ENCODE measurements around the gene AMIGO2.

AMIGO2 gene

DNA sequence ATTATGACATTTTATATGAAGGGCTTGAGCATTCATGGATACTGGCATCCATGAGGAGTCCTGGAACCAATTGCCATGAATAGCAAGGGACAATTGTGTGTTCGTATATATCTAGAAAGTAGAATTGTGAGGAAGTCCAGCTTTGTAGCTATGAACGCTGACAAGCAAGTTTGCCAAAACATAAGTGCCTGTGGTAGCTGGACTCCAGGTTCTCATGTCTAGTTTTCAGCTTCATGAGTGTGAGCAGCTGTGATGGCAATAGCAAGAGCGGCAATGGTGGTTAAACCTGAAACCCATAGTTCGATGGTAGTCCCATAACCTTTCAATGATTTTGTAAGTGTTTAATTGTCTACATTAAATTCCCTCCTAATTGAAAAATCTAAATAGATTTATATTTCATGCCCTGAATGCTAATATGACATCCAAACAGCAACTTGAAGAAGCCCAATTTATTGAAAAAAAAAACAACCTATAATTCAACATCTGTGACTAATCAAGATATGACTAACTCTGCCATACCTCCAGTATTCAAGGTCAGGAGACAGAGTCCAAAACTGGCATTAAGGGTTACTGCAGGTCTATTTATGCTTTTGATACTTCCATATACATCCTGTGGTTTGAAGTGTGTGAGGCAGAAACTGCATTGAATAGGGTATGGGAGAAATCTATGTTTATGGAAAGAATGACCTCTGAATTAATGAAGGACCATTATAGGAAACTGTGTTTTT, 50.6 kb downstream of the AMIGO2 start:
- H3K27ac Mint-ChIP-seq, result no peak overlapping the region
- TF ChIP-seq, protein P1, sequence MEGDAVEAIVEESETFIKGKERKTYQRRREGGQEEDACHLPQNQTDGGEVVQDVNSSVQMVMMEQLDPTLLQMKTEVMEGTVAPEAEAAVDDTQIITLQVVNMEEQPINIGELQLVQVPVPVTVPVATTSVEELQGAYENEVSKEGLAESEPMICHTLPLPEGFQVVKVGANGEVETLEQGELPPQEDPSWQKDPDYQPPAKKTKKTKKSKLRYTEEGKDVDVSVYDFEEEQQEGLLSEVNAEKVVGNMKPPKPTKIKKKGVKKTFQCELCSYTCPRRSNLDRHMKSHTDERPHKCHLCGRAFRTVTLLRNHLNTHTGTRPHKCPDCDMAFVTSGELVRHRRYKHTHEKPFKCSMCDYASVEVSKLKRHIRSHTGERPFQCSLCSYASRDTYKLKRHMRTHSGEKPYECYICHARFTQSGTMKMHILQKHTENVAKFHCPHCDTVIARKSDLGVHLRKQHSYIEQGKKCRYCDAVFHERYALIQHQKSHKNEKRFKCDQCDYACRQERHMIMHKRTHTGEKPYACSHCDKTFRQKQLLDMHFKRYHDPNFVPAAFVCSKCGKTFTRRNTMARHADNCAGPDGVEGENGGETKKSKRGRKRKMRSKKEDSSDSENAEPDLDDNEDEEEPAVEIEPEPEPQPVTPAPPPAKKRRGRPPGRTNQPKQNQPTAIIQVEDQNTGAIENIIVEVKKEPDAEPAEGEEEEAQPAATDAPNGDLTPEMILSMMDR (IDR thresholded peaks at IDR 0.05; ENCODE audit: unreplicated experiment in 3 of 3), result no peak
- H3K27me3 Mint-ChIP-seq (ENCODE audit: low read depth), result peaks cover 4% of the 10 kb centered on the region
- no peaks in the 10 kb centered on the region for H3K36me3 Mint-ChIP-seq (ENCODE audit: low read depth)
- H3K4me3 Mint-ChIP-seq, result no peak overlapping the region
- H3K9me3 Mint-ChIP-seq, result no peaks in the 10 kb centered on the region
- H3K4me1 Mint-ChIP-seq, result peaks cover 12% of the 10 kb centered on the region

DNA sequence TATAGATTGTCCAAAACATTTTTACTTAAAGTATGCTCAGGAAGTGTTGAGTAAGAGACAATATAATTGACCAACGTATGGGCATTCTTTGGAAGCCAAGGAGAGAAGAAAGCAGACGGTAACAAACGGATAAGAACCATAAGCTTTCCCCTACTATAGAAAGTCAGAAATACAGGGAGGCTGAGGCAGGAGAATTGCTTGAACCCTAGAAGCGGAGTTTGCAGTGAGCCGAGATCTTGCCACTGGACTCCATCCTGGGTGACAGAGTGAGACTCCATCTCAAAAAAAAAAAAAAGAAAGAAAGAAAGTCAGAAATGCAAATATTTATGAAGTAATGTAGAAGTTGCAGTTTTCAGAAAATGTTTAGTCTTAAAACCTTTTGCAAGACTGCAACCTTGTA, 51.6 kb downstream of the AMIGO2 start:
- Mint-ChIP-seq H3K27me3 (ENCODE audit: low read depth) (peaks cover 4% of the 10 kb centered on the region), H3K4me3 (no peak overlapping the region), H3K27ac (no peak overlapping the region), H3K36me3 (ENCODE audit: low read depth) (no peaks in the 10 kb centered on the region), H3K9me3 (no peaks in the 10 kb centered on the region), H3K4me1 (peaks cover 12% of the 10 kb centered on the region)
- TF ChIP-seq, protein P1 (IDR thresholded peaks at IDR 0.05; ENCODE audit: unreplicated experiment in 3 of 3), result no peak

Data from nephron (organoid).